ENCODE results near the gene SNAPC1. TPM values are rescaled to one million over a fixed set of nuclear protein-coding genes. Genes with fewer than 3 reads are reported as not detected.

Gene SNAPC1
- polyA plus RNA-seq, 4 donors = 1.4 to 4.7 (median 3.0) TPM

DNA sequence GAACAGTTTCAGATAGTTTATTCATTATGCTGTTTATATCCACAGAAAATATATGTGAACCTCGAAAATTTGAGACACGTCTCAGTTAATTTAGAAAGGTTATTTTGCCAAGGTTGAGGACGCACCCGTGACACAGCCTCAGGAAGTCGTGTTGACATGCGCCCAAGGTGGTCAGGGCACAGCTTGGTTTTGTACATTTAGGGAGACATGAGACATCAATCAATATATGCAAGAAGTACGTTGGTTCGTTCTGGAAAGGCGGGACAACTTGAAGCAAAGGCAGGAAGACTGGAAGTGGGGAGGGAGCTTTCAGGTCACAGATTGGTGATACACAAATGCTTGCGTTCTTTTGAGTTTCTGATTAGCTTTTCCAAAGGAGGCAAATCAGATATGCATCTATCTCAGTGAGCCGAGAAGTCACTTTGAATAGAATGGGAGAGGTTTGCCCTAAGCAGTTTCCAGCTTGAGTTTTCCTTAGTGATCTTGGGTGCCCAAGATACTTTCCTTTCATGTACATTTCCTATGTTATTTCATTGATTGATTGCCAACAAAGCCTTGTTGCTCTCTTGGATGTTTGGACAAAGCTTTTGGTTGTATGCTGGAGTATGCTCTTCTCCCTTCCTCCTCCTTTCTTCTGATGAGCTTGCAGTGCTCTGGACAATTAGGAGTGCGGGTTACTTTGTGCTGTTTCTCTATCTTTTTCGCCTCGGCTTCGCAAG is 3.2 kb downstream of the SNAPC1 start:
- H3K36me3 ChIP-seq (ENCODE audit: control insufficient read depth in 3 of 3, insufficient read depth in 2 of 3, low read depth in 1 of 3, low read length in 3 of 3) = peaks cover 0 to 12% (median 3%) of the 10 kb centered on the region in 3 donors
- H3K9me3 ChIP-seq (ENCODE audit: control insufficient read depth in 2 of 2, insufficient read depth in 1 of 2, low read depth in 1 of 2, low read length in 1 of 2) = peaks cover 0 to 2% of the 10 kb centered on the region in 2 donors
- 79 to 93% (median 89%) methylated on average over 15 of the region's 15 CpGs for WGBS, 3 donors
- no peak for FAIRE-seq
- no peak overlapping the region for H3K4me3 ChIP-seq (ENCODE audit: low read depth in 1 of 3, low read length in 3 of 3)
- H3K4me1 ChIP-seq (ENCODE audit: control insufficient read depth in 3 of 3, insufficient read depth in 2 of 3, low read depth in 1 of 3, low read length in 2 of 3) = peaks cover 0 to 4% (median 2%) of the 10 kb centered on the region in 3 donors
- no peaks in the 10 kb centered on the region for H3K27me3 ChIP-seq (ENCODE audit: control insufficient read depth in 3 of 3, insufficient read depth in 3 of 3, low read length in 3 of 3)
- DNase-seq = no peak
- H3K27ac ChIP-seq (ENCODE audit: low read depth in 1 of 3, low read length in 2 of 3) = no peak overlapping the region

DNA sequence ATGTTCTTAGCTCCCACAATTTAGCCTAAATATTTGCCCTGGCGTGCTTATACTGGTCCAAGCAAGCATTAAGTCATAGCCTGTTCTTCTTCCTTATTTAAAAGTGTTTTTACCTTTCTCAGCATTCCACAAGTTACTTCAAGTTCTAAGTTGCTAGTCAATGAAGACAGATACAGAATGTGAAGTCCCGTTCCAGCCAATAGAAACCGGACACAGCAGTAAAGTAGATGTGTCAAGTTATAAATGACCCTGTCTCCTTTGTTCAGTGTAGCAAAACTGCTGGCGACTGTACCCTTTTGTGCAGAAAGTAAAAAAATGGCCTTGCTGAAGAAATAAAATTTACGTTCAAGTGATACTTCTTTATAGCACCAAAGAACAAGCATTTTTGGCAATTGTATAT is 3.9 kb downstream of the SNAPC1 start:
- Histone ChIP-seq H3K4me3 (ENCODE audit: low read depth in 1 of 3, low read length in 3 of 3) (no peak overlapping the region), H3K27me3 (ENCODE audit: control insufficient read depth in 3 of 3, insufficient read depth in 3 of 3, low read length in 3 of 3) (no peaks in the 10 kb centered on the region), H3K9me3 (ENCODE audit: control insufficient read depth in 2 of 2, insufficient read depth in 1 of 2, low read depth in 1 of 2, low read length in 1 of 2) (no peaks in the 10 kb centered on the region), H3K27ac (ENCODE audit: low read depth in 1 of 3, low read length in 2 of 3) (no peak overlapping the region), H3K4me1 (ENCODE audit: control insufficient read depth in 3 of 3, insufficient read depth in 2 of 3, low read depth in 1 of 3, low read length in 2 of 3) (peaks cover 0 to 4% (median 2%) of the 10 kb centered on the region in 3 donors), H3K36me3 (ENCODE audit: control insufficient read depth in 3 of 3, insufficient read depth in 2 of 3, low read depth in 1 of 3, low read length in 3 of 3) (peaks cover under 1 to 18% (median 5%) of the 10 kb centered on the region in 3 donors)
- no peak for DNase-seq
- FAIRE-seq = no peak
- WGBS, 3 donors = 80 to 92% (median 91%) methylated on average over 5 of the region's 5 CpGs

DNA sequence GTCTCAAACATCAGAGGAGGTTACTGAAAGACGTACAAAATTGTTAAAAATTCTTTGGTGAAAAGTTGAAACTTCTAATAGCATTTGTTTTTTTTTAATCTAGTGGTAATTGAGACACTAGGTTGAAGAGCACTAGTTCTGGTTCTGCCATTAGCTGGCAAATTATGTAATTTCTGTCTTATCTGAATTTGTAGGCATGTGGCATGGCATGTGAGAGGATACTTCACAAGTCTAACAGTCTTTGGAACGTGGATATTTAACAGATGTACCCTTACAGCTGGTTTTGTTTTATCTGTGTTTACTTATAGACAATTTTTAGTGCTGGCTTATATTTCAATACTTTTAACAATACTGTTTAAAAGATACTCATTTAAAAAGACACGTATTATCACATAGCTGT is 6.0 kb downstream of the SNAPC1 start:
- Histone ChIP-seq H3K36me3 (ENCODE audit: control insufficient read depth in 3 of 3, insufficient read depth in 2 of 3, low read depth in 1 of 3, low read length in 3 of 3) (peaks cover 2 to 24% (median 10%) of the 10 kb centered on the region in 3 donors), H3K4me1 (ENCODE audit: control insufficient read depth in 3 of 3, insufficient read depth in 2 of 3, low read depth in 1 of 3, low read length in 2 of 3) (peaks cover 0 to 2% (median 0%) of the 10 kb centered on the region in 3 donors), H3K4me3 (ENCODE audit: low read depth in 1 of 3, low read length in 3 of 3) (no peak overlapping the region), H3K27ac (ENCODE audit: low read depth in 1 of 3, low read length in 2 of 3) (no peak overlapping the region), H3K27me3 (ENCODE audit: control insufficient read depth in 3 of 3, insufficient read depth in 3 of 3, low read length in 3 of 3) (no peaks in the 10 kb centered on the region), H3K9me3 (ENCODE audit: control insufficient read depth in 2 of 2, insufficient read depth in 1 of 2, low read depth in 1 of 2, low read length in 1 of 2) (no peaks in the 10 kb centered on the region)
- FAIRE-seq (no peak), DNase-seq (no peak)
- 76 to 83% (median 79%) methylated on average over 3 of the region's 3 CpGs for WGBS, 3 donors

DNA sequence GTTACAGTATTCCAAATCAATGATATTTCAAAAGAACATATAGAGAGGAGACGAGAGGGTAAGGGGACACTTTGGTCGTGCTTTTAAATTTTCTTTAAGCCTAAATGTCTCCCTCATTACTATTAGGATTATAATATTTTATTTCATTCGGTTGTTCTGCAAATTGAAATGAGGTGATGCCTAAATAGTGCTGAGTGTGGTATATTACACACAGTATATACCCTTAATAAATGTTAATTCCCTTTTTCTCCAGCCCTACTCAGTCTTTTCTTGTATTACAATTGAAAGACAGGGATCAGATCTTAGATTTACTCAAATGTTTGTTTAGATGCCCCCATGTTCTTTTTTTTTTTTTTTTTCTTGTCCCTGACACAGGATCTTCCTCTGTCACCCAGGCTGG is 7.7 kb downstream of the SNAPC1 start:
- Histone ChIP-seq H3K27ac (ENCODE audit: low read depth in 1 of 3, low read length in 2 of 3) (no peak overlapping the region), H3K9me3 (ENCODE audit: control insufficient read depth in 2 of 2, insufficient read depth in 1 of 2, low read depth in 1 of 2, low read length in 1 of 2) (no peaks in the 10 kb centered on the region), H3K36me3 (ENCODE audit: control insufficient read depth in 3 of 3, insufficient read depth in 2 of 3, low read depth in 1 of 3, low read length in 3 of 3) (peaks cover 2 to 32% (median 15%) of the 10 kb centered on the region in 3 donors), H3K27me3 (ENCODE audit: control insufficient read depth in 3 of 3, insufficient read depth in 3 of 3, low read length in 3 of 3) (no peaks in the 10 kb centered on the region), H3K4me1 (ENCODE audit: control insufficient read depth in 3 of 3, insufficient read depth in 2 of 3, low read depth in 1 of 3, low read length in 2 of 3) (no peaks in the 10 kb centered on the region), H3K4me3 (ENCODE audit: low read depth in 1 of 3, low read length in 3 of 3) (no peak overlapping the region)
- FAIRE-seq (no peak), DNase-seq (no peak)
- WGBS, 3 donors = 69 to 94% (median 89%) methylated on average over 3 of the region's 3 CpGs

DNA sequence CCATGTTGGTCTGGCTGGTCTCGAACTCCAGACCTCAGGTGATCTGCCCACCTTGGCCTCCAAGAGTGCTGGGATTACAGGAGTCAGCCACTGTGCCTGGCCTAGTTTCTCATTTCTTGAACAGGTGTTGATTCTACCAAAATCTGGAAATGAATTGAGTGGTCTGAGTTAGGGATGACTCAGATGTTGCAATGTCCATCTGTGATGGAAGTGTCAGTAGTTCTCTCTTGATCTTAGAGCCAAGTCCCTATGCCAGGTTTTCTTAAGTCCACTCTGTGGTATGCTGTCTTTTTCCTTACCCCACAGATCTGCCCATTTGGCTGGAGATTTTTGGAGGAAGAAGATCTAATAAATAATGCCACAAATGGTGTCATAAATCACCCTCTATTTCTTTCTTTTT is 12.6 kb downstream of the SNAPC1 start:
- 88 to 100% (median 97%) methylated on average over 1 of the region's 1 CpG for WGBS, 3 donors
- H3K27ac ChIP-seq (ENCODE audit: low read depth in 1 of 3, low read length in 2 of 3) = no peak overlapping the region
- no peaks in the 10 kb centered on the region for H3K27me3 ChIP-seq (ENCODE audit: control insufficient read depth in 3 of 3, insufficient read depth in 3 of 3, low read length in 3 of 3)
- DNase-seq (no peak), FAIRE-seq (no peak)
- peaks cover 2 to 30% (median 14%) of the 10 kb centered on the region in 3 donors for H3K36me3 ChIP-seq (ENCODE audit: control insufficient read depth in 3 of 3, insufficient read depth in 2 of 3, low read depth in 1 of 3, low read length in 3 of 3)
- no peak overlapping the region for H3K4me3 ChIP-seq (ENCODE audit: low read depth in 1 of 3, low read length in 3 of 3)
- no peaks in the 10 kb centered on the region for H3K4me1 ChIP-seq (ENCODE audit: control insufficient read depth in 3 of 3, insufficient read depth in 2 of 3, low read depth in 1 of 3, low read length in 2 of 3)
- H3K9me3 ChIP-seq (ENCODE audit: control insufficient read depth in 2 of 2, insufficient read depth in 1 of 2, low read depth in 1 of 2, low read length in 1 of 2) = no peaks in the 10 kb centered on the region

DNA sequence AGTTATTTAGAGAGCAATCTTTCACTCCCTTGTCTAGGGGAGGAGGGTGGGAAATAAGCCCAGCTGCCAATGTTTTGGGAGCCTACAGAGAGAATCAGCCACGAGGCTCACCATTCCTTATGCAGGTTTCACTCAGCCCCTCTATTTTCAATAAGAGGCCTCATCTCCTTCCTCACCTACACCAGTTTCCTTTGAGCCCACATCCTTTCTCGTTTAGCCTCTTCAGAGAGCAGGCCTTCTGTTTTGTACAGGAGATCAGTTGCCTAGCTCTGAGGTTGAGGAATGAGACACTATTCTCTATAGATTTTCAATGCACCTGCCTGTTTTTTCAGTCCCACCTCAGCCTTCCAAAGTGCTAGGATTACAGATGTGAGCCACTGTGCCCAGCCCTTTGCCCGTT is 17.9 kb downstream of the SNAPC1 start:
- FAIRE-seq = no peak
- DNase-seq = no peak
- Histone ChIP-seq H3K27ac (ENCODE audit: low read depth in 1 of 3, low read length in 2 of 3) (no peak overlapping the region), H3K27me3 (ENCODE audit: control insufficient read depth in 3 of 3, insufficient read depth in 3 of 3, low read length in 3 of 3) (no peaks in the 10 kb centered on the region), H3K36me3 (ENCODE audit: control insufficient read depth in 3 of 3, insufficient read depth in 2 of 3, low read depth in 1 of 3, low read length in 3 of 3) (peaks cover 0 to 25% (median 4%) of the 10 kb centered on the region in 3 donors), H3K4me1 (ENCODE audit: control insufficient read depth in 3 of 3, insufficient read depth in 2 of 3, low read depth in 1 of 3, low read length in 2 of 3) (no peaks in the 10 kb centered on the region), H3K9me3 (ENCODE audit: control insufficient read depth in 2 of 2, insufficient read depth in 1 of 2, low read depth in 1 of 2, low read length in 1 of 2) (no peaks in the 10 kb centered on the region), H3K4me3 (ENCODE audit: low read depth in 1 of 3, low read length in 3 of 3) (no peak overlapping the region)
- 46 to 85% (median 72%) methylated on average over 3 of the region's 3 CpGs for WGBS, 3 donors

DNA sequence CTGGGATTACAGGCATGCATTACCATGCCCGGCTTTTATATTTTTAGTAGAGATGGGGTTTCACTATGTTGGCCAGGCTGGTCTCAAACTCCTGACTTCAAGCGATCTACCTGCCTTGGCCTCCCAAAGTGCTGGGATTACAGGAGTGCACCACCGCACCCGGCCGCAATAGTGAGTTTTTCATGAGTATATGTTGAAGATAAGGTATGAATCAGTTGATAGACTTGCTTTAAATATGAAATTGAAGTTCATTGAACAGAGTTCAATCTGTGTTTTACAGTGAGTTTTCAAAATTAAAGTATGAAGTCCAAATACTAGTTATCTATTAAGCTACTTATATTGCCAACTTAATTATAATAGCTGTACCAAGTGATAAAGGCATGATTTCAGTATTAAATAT is 35.1 kb downstream of the SNAPC1 start:
- WGBS, 3 donors = 38 to 71% (median 47%) methylated on average over 5 of the region's 5 CpGs
- Histone ChIP-seq H3K36me3 (ENCODE audit: control insufficient read depth in 3 of 3, insufficient read depth in 2 of 3, low read depth in 1 of 3, low read length in 3 of 3) (peaks cover 0 to 3% (median 2%) of the 10 kb centered on the region in 3 donors), H3K27me3 (ENCODE audit: control insufficient read depth in 3 of 3, insufficient read depth in 3 of 3, low read length in 3 of 3) (no peaks in the 10 kb centered on the region), H3K9me3 (ENCODE audit: control insufficient read depth in 2 of 2, insufficient read depth in 1 of 2, low read depth in 1 of 2, low read length in 1 of 2) (no peaks in the 10 kb centered on the region), H3K4me1 (ENCODE audit: control insufficient read depth in 3 of 3, insufficient read depth in 2 of 3, low read depth in 1 of 3, low read length in 2 of 3) (no peaks in the 10 kb centered on the region), H3K4me3 (ENCODE audit: low read depth in 1 of 3, low read length in 3 of 3) (no peak overlapping the region), H3K27ac (ENCODE audit: low read depth in 1 of 3, low read length in 2 of 3) (no peak overlapping the region)
- FAIRE-seq (peak; percentile 75), DNase-seq (peak; percentile 32 to 87)

DNA sequence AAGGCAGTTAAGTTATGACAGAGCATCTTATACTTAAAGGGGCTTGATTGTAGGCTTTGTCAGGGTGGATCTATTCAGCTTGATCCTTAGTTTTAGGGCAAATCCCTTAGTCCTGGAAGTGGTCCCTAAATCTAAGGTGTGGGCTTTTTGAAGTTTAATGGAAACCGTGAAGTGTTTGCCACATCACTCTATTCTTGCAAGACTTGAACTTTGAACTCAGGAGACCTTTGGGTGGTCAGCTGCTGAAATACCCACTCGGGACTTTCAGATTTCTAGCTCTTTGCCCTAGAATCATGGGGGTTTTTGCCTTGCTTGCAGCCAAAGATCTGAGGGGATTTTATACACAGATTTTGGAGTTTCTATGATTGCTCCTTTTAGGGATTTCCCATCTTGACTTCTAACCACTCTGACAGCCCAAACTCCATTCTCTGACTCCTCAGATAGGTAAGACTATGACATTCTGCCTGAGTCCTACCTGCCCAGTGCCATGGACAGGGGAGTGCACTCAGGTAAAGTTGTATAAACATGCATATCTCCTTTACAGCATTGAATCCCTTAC is 39.9 kb downstream of the SNAPC1 start:
- Histone ChIP-seq H3K27ac (ENCODE audit: low read depth in 1 of 3, low read length in 2 of 3) (no peak overlapping the region), H3K4me3 (ENCODE audit: low read depth in 1 of 3, low read length in 3 of 3) (no peak overlapping the region), H3K36me3 (ENCODE audit: control insufficient read depth in 3 of 3, insufficient read depth in 2 of 3, low read depth in 1 of 3, low read length in 3 of 3) (no peaks in the 10 kb centered on the region), H3K27me3 (ENCODE audit: control insufficient read depth in 3 of 3, insufficient read depth in 3 of 3, low read length in 3 of 3) (no peaks in the 10 kb centered on the region), H3K9me3 (ENCODE audit: control insufficient read depth in 2 of 2, insufficient read depth in 1 of 2, low read depth in 1 of 2, low read length in 1 of 2) (no peaks in the 10 kb centered on the region), H3K4me1 (ENCODE audit: control insufficient read depth in 3 of 3, insufficient read depth in 2 of 3, low read depth in 1 of 3, low read length in 2 of 3) (no peaks in the 10 kb centered on the region)
- FAIRE-seq (no peak), DNase-seq (no peak)
- 75 to 86% (median 76%) methylated on average over 2 of the region's 2 CpGs for WGBS, 3 donors

All from small intestine (tissue), 7 donors.